Retina (tissue), 1 donor: ENCODE results near the gene CHADL.

Experiments used
- DNase-seq: peaks from one replicate; pipeline ENCODE4 v3.0.0-alpha.2; 2016

The CHADL gene

GRCh38 chr22:41254230-41254629 is 13.5 kb upstream of the CHADL start:
- no peak for DNase-seq

GRCh38 chr22:41252365-41252764 is 11.6 kb upstream of the CHADL start:
- no peak for DNase-seq

- DNase-seq, result no peak
Observed at GRCh38 chr22:41250127-41250526, 9.4 kb upstream of the CHADL start.

GRCh38 chr22:41249442-41249841 is 8.7 kb upstream of the CHADL start:
- no peak for DNase-seq

GRCh38 chr22:41248758-41249157 is 8.0 kb upstream of the CHADL start:
- DNase-seq, result no peak

- no peak for DNase-seq
Observed at GRCh38 chr22:41248314-41248713, 7.6 kb upstream of the CHADL start.

- no peak for DNase-seq
Observed at GRCh38 chr22:41247703-41248102, 7.0 kb upstream of the CHADL start.

GRCh38 chr22:41245917-41246499 is 5.3 kb upstream of the CHADL start:
- no peak for DNase-seq

GRCh38 chr22:41243361-41243760 is 2.6 kb upstream of the CHADL start:
- DNase-seq, result no peak

- no peak for DNase-seq
Observed at GRCh38 chr22:41242396-41243117, 1.8 kb upstream of the CHADL start.

GRCh38 chr22:41241133-41241676 is 474 bp upstream of the CHADL start:
- DNase-seq, result no peak

- no peak for DNase-seq
Observed at GRCh38 chr22:41239443-41240128, 1.1 kb downstream of the CHADL start.

GRCh38 chr22:41238570-41239442 is 1.9 kb downstream of the CHADL start:
- DNase-seq, result no peak

GRCh38 chr22:41237707-41238569 is 2.8 kb downstream of the CHADL start:
- DNase-seq, result peak; percentile 70

- DNase-seq, result peak; percentile 71
Observed at GRCh38 chr22:41237036-41237706, 3.6 kb downstream of the CHADL start.

- peak; percentile 8 for DNase-seq
Observed at GRCh38 chr22:41234815-41235695, 5.7 kb downstream of the CHADL start.

GRCh38 chr22:41231369-41231768 is 9.4 kb downstream of the CHADL start:
- DNase-seq, result no peak

GRCh38 chr22:41230401-41230785 is 10.3 kb downstream of the CHADL start:
- DNase-seq, result no peak

GRCh38 chr22:41229730-41230400 is 10.9 kb downstream of the CHADL start:
- no peak for DNase-seq

GRCh38 chr22:41229215-41229614 is 11.5 kb downstream of the CHADL start:
- no peak for DNase-seq
